ENCODE data around the gene ZYG11B.
"Not testable (repeated sequence)": the region's sequence is repeated elsewhere in the genome, so short reads cannot be mapped to it uniquely, and the experiment has no call there.

ZYG11B gene

DNA sequence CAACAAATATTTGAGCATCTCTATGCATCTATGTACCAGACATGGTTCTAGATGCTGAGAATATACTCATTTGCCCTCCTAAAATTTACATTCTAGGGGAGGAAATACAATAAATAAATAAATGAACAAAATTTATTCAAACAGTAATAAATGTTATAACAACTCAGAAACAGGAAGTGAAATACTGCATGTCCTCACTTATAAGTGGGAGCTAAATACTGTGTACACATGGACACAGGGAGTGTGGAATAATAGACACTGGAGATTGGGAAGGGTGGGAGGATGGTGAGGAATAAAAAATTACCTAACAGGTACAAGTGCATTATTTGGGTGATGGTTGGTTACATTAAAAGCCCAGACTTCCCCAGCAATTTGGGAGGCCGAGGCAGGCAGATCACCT is 32.4 kb upstream of the ZYG11B start:
- Mint-ChIP-seq H3K27ac (no peak overlapping the region), H3K9me3 (no peaks in the 10 kb centered on the region), H3K4me3 (no peak overlapping the region), H3K36me3 (ENCODE audit: insufficient read depth) (peaks cover 27% of the 10 kb centered on the region), H3K27me3 (no peaks in the 10 kb centered on the region), H3K4me1 (ENCODE audit: low read depth in 2 of 2) (peaks cover 12 to 17% of the 10 kb centered on the region in 2 donors)
- ATAC-seq (replicated peaks) = no peak
- no peak for DNase-seq

DNA sequence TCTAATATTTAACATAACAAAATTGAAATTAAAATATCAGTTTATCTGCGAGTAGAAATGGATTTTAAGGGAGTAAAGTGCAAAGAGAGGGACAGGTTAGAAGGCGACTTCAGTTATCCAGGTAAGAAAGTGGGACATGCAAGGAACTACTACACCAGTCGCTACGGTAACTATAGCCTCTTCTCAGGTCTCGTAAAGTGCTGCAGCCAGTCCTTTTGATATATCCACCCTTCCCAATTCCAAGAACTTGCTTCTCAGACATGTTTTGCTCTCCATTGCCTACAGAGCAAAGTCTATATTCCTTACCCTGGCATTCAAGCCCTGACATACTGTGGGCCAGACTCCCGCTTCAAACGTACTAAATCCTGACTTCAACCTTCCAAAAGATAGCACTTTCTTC is 30.6 kb upstream of the ZYG11B start:
- Mint-ChIP-seq H3K27ac (no peak overlapping the region), H3K36me3 (ENCODE audit: insufficient read depth) (peaks cover 18% of the 10 kb centered on the region), H3K27me3 (no peaks in the 10 kb centered on the region)

GRCh38 chr1:52697795-52698674 is 28.2 kb upstream of the ZYG11B start, which contains the start of gene COA7:
COA7 (minus strand) TSS chr1:52698347; CDS start chr1:52698326, 21 bp downstream.
- DNase-seq (peak; percentile 23 to 40 (median 29)), ATAC-seq (replicated peaks) (peak; percentile 39)
- Mint-ChIP-seq H3K36me3 (ENCODE audit: insufficient read depth) (peaks cover 7% of the 10 kb centered on the region), H3K27ac (peak within 1 kb of the TSS; percentile 87 to 90), H3K4me3 (peak within 1 kb of the TSS; percentile 89 to 92), H3K9me3 (no peaks in the 10 kb centered on the region), H3K4me1 (ENCODE audit: low read depth in 2 of 2) (peaks cover 15 to 21% of the 10 kb centered on the region in 2 donors), H3K27me3 (no peaks in the 10 kb centered on the region)

More for the DNA sequence above, 30.6 kb upstream of the ZYG11B start:
- peak overlapping the region in 1 of 2 donors; percentile 41 for H3K4me3 Mint-ChIP-seq
- no peaks in the 10 kb centered on the region for H3K9me3 Mint-ChIP-seq
- DNase-seq (no peak), ATAC-seq (replicated peaks) (no peak)
- peaks cover 12 to 18% of the 10 kb centered on the region in 2 donors for H3K4me1 Mint-ChIP-seq (ENCODE audit: low read depth in 2 of 2)

DNA sequence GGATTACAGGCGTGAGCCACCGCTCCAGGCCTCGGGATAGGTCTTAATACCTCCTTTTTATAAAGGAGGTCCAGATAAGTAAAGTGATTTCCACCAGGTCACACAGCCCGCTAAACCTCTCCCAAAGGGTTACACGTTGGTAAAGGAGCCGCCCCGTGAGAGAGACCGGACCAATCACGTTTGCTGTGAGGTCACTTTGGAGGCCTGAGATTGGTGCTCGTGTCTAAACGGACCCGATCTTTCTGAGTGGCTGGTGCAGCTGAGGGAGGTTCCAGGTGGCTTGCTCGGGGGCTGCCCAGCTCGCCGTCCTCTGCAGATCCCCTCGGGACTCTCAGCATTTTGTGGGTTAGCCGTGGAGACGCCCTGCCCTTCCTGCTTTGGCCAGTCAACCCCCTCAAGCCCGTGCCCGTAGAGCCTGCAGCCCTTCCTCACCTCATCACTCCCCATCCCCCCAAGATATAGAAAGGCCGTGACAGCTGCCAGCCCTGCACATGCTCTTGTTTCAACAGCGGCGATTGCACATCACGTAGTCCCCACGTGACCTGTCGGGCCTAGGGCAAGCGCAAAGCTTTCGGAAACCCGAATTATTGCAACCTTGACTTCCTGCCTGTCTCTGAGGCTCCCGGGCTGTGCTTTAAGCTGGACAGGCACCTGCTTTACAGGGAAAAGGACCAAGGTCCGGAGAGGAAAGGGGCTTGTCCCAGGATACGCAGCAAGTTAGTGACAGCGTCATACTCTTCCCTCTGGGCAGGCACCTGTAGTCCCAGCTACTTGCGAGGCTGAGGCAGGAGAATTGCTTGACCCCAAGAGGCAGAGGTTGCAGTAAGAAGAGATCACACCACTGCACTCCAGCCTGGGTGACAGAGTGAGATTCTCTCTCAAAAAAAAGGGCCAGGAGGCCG is 23.1 kb upstream of the ZYG11B start:
- Mint-ChIP-seq H3K4me3 (peak overlapping the region; percentile 90 to 94), H3K36me3 (ENCODE audit: insufficient read depth) (peaks cover 8% of the 10 kb centered on the region), H3K4me1 (ENCODE audit: low read depth in 2 of 2) (peaks cover 17 to 18% of the 10 kb centered on the region in 2 donors), H3K27ac (peak overlapping the region; percentile 97 to 98), H3K9me3 (no peaks in the 10 kb centered on the region), H3K27me3 (peaks cover 2 to 11% of the 10 kb centered on the region in 2 donors)
- ATAC-seq (replicated peaks) (peak; percentile 89), DNase-seq (peak; percentile 67 to 73 (median 68))

DNA sequence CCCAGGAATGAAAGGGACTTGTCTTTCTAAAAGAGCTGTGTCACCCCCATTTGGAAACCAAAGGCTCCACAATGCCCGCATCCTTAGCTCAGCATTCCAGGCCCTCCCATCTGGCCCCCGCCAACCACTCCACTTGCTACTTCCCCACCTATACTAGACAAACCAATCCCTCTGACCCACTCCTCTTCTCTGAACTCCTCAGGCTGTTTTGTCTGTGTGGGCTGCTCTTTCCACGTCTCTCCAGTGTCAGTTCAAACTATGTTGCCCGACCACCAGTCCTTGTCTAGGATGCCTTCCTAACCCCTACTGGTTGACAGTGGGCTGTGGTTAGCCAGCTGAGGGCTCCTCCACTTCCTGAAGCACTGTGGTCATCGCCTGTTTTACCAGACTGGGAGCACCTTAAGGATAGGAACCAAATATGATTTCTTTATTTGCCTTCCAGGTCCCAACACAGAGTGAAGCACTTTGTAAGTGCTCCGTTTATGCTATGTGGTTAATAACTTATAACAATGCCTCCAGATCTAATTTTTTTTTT is 20.1 kb upstream of the ZYG11B start:
- H3K4me3 Mint-ChIP-seq = no peak overlapping the region
- ATAC-seq (replicated peaks) = no peak

GRCh38 chr1:52706941-52707926 is 19.0 kb upstream of the ZYG11B start:
- peaks cover 6 to 21% of the 10 kb centered on the region in 2 donors for H3K27me3 Mint-ChIP-seq
- ATAC-seq (replicated peaks) (no peak), DNase-seq (no peak)
- no peaks in the 10 kb centered on the region for H3K9me3 Mint-ChIP-seq
- H3K36me3 Mint-ChIP-seq (ENCODE audit: insufficient read depth) = peaks cover 10% of the 10 kb centered on the region
- no peak overlapping the region for H3K4me3 Mint-ChIP-seq
- H3K27ac Mint-ChIP-seq = no peak overlapping the region
- peaks cover 11 to 14% of the 10 kb centered on the region in 2 donors for H3K4me1 Mint-ChIP-seq (ENCODE audit: low read depth in 2 of 2)

More for the DNA sequence above, 20.1 kb upstream of the ZYG11B start:
- Mint-ChIP-seq H3K27ac (no peak overlapping the region), H3K9me3 (no peaks in the 10 kb centered on the region), H3K4me1 (ENCODE audit: low read depth in 2 of 2) (peaks cover 11 to 14% of the 10 kb centered on the region in 2 donors), H3K27me3 (peaks cover 6 to 21% of the 10 kb centered on the region in 2 donors), H3K36me3 (ENCODE audit: insufficient read depth) (peaks cover 10% of the 10 kb centered on the region)
- DNase-seq = no peak

- no peaks in the 10 kb centered on the region for H3K9me3 Mint-ChIP-seq
- H3K36me3 Mint-ChIP-seq (ENCODE audit: insufficient read depth) = peaks cover 8% of the 10 kb centered on the region
- no peak overlapping the region for H3K27ac Mint-ChIP-seq
- H3K27me3 Mint-ChIP-seq = peaks cover 6 to 21% of the 10 kb centered on the region in 2 donors
- no peak for ATAC-seq (replicated peaks)
- peaks cover 6 to 10% of the 10 kb centered on the region in 2 donors for H3K4me1 Mint-ChIP-seq (ENCODE audit: low read depth in 2 of 2)
- DNase-seq = no peak
- no peak overlapping the region for H3K4me3 Mint-ChIP-seq
Measured at GRCh38 chr1:52707927-52708655, 18.2 kb upstream of the ZYG11B start.

DNA sequence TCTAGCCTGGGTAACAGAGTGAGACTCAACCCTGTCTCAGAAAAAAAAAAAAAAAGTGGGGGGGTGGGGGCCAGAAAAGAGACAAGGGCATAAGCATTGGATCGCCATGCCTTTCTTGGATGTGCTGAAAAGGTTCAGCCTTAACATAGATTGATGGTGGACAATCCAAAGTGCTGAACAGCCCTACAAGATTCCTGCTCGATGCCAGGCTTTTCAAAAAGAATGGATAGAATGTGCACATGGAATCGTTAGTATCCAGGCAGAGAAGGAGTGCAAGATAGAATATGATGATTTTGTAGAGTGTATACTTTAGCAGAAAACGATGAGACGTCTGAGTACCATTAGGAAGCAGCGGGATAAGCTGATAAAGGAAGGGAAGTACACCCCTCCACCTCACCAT is 17.2 kb upstream of the ZYG11B start:
- Mint-ChIP-seq H3K4me1 (ENCODE audit: low read depth in 2 of 2) (peaks cover 0 to 2% of the 10 kb centered on the region in 2 donors), H3K27ac (no peak overlapping the region), H3K36me3 (ENCODE audit: insufficient read depth) (peaks cover 3% of the 10 kb centered on the region), H3K27me3 (peaks cover 6 to 21% of the 10 kb centered on the region in 2 donors), H3K4me3 (no peak overlapping the region), H3K9me3 (no peaks in the 10 kb centered on the region)
- ATAC-seq (replicated peaks) = no peak
- DNase-seq = no peak

DNA sequence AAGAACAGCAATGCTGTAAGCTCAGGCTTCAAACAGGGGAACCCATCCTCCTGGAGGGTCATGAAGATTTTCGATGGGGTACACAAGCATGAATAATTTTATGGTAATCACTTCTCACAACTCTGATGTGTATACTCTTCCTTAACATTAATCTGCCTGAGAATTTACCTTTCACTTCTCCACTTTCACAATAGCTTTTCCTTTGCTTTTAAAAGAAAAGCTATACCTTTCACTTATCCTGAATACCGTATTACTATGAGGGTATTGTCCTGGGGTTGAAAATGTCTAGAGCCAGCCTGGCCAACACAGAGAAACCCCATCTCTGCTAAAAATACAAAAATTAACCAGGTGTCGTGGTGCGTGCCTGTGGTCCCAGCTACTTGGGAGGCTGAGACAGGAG is 12.7 kb upstream of the ZYG11B start:
- no peaks in the 10 kb centered on the region for H3K9me3 Mint-ChIP-seq
- no peak for ATAC-seq (replicated peaks)
- H3K4me1 Mint-ChIP-seq (ENCODE audit: low read depth in 2 of 2) = no peaks in the 10 kb centered on the region
- peaks cover 3% of the 10 kb centered on the region for H3K36me3 Mint-ChIP-seq (ENCODE audit: insufficient read depth)
- DNase-seq = no peak
- H3K4me3 Mint-ChIP-seq = no peak overlapping the region
- H3K27ac Mint-ChIP-seq = peak overlapping the region in 1 of 2 donors; percentile 59
- peaks cover 0 to 6% of the 10 kb centered on the region in 2 donors for H3K27me3 Mint-ChIP-seq

DNA sequence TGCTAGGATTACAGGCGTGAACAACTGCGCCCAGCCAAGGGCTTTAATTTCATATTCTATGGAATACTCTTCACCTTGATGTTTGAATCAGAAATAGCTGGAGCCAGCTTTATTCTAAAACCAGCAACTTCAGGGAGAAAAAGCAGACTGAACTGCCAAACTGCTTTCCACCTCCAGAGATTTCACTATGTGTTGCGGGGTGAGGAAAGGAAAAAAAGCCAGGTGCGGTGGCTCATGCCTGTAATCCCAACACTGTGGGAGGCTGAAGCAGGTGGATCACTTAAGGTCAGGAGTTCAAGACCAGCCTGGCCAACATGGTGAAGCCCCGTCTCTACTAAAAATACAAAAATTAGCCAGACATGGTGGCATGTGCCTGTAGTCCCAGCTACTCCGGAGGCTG is 11.0 kb upstream of the ZYG11B start:
- H3K27me3 Mint-ChIP-seq = not testable (repeated sequence)

GRCh38 chr1:52723260-52723659 is 3.0 kb upstream of the ZYG11B start:
- Mint-ChIP-seq H3K4me3 (no peak overlapping the region), H3K27ac (no peak overlapping the region), H3K27me3 (peaks cover 0 to 16% of the 10 kb centered on the region in 2 donors), H3K36me3 (ENCODE audit: insufficient read depth) (peaks cover 9% of the 10 kb centered on the region), H3K4me1 (ENCODE audit: low read depth in 2 of 2) (peaks cover 7 to 30% of the 10 kb centered on the region in 2 donors), H3K9me3 (no peaks in the 10 kb centered on the region)
- ATAC-seq (replicated peaks) (no peak), DNase-seq (no peak)

More for the DNA sequence above, 11.0 kb upstream of the ZYG11B start:
- not testable (repeated sequence) for H3K4me3 Mint-ChIP-seq; H3K9me3 Mint-ChIP-seq; H3K36me3 Mint-ChIP-seq (ENCODE audit: insufficient read depth); H3K4me1 Mint-ChIP-seq (ENCODE audit: low read depth in 2 of 2); ATAC-seq (replicated peaks); DNase-seq; H3K27ac Mint-ChIP-seq

DNA sequence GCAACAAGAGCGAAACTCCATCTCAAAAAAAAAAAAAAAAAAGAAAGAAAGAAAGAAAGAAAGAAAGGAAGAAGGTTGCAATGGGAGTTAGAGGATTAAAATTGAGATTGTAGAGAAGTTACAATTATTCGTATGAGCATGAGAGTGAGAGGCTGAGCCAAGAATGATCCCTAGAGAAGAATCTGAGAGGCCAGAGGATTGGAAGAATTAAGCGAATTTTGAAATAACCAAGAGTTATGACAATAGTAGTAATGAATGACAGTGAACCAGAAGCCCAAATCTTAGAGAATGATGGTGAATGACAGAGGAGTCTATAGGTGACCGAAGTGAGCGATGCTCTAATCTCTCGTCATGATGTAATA is 369 bp upstream of the ZYG11B start:
- Mint-ChIP-seq H3K9me3 (no peaks in the 10 kb centered on the region), H3K27ac (peak overlapping the region; percentile 87 to 90), H3K27me3 (peaks cover 0 to 16% of the 10 kb centered on the region in 2 donors), H3K4me1 (ENCODE audit: low read depth in 2 of 2) (peaks cover 15 to 40% of the 10 kb centered on the region in 2 donors), H3K4me3 (peak overlapping the region; percentile 63 to 96), H3K36me3 (ENCODE audit: insufficient read depth) (peaks cover 4% of the 10 kb centered on the region)
- no peak for DNase-seq
- ATAC-seq (replicated peaks) = no peak

Data from effector memory CD8-positive, alpha-beta T cell (primary cell).